GM10847 (cell line): Measurements from ENCODE around the gene RBM10.

Source experiments
- POLR2A ChIP-seq: IDR thresholded peaks from 2 replicates; pipeline ENCODE4 v1.6.1; 2011; ENCODE audit not compliant: insufficient read length; ENCODE audit errors: extremely low read depth

RBM10 gene

GRCh38 chrX:47146121-47146935 lies 1.3 kb downstream of the RBM10 start:
- no peak for TF ChIP-seq POLR2A

GRCh38 chrX:47146936-47147859 lies 2.2 kb downstream of the RBM10 start:
- TF ChIP-seq POLR2A = no peak

- no peak for TF ChIP-seq POLR2A
These were observed 3.9 kb downstream of the RBM10 start for GRCh38 chrX:47148946-47149345.

GRCh38 chrX:47151435-47151834 lies 6.4 kb downstream of the RBM10 start:
- TF ChIP-seq POLR2A = no peak

- no peak for TF ChIP-seq POLR2A
These were observed 11.8 kb downstream of the RBM10 start for GRCh38 chrX:47156611-47157520.

- no peak for TF ChIP-seq POLR2A
These were observed 13.1 kb downstream of the RBM10 start for GRCh38 chrX:47158131-47158530.

- TF ChIP-seq POLR2A = no peak
These were observed 13.8 kb downstream of the RBM10 start for GRCh38 chrX:47158781-47159180.

- no peak for TF ChIP-seq POLR2A
These were observed 15.8 kb downstream of the RBM10 start for GRCh38 chrX:47160781-47161180.

- TF ChIP-seq POLR2A = no peak
These were observed 18.0 kb downstream of the RBM10 start for GRCh38 chrX:47162927-47163583.

- TF ChIP-seq POLR2A = no peak
These were observed 19.4 kb downstream of the RBM10 start for GRCh38 chrX:47164420-47164819.

- no peak for TF ChIP-seq POLR2A
These were observed 21.1 kb downstream of the RBM10 start for GRCh38 chrX:47166126-47166525.

GRCh38 chrX:47168495-47169073 lies 23.6 kb downstream of the RBM10 start:
- TF ChIP-seq POLR2A = no peak

GRCh38 chrX:47169273-47169672 lies 24.3 kb downstream of the RBM10 start:
- TF ChIP-seq POLR2A = no peak
